Measurements from ENCODE around the gene LRRC37A.
"Not testable (repeated sequence)": the region's sequence is repeated elsewhere in the genome, so short reads cannot be mapped to it uniquely, and the experiment has no call there.

The LRRC37A gene

GRCh38 chr17:46341220-46341619 is 46.3 kb downstream of the LRRC37A start:
- not testable (repeated sequence) for H3K27ac ChIP-seq

GRCh38 chr17:46342131-46342530 is 47.2 kb downstream of the LRRC37A start:
- H3K27ac ChIP-seq: not testable (repeated sequence)

DNA sequence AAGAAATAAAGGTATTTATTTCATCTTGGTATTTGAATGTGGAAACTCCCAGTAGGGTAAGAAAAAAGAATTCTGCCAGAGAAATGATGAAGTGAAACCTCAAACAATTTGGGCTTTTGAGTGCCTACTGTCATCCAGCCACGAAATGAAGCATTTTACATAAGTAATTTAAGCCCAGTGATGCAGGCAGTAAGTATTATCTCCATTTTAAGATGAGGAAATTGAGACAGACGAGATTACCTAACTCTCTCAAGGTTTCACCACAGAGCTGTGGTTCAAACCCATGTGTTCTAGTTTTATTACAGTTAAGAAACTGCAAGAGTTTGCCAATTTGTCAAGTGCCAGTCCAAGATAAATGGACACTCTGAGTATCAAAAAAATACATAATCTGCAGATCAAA is 53.4 kb downstream of the LRRC37A start:
- not testable (repeated sequence) for H3K27ac ChIP-seq

- not testable (repeated sequence) for H3K27ac ChIP-seq
These were observed 54.1 kb downstream of the LRRC37A start for GRCh38 chr17:46349060-46349459.

DNA sequence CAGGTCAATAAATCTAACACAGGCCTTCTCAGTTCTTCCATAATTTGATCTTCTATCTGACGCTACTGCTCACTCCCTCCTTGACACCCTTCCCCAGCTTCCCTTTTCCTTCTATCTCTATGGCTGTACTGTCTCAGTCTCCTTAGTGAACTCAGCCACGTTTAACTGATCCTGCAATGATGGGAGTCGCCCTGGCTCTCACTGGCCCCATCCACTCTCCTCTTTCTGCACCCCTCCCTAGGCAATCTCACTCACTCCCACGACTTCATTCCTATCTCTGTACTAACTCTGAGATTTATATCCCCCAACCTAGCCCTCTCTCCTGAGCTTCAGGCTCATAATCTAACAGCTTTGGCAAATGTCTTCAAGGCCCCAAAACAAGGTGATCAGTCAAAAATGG is 58.9 kb downstream of the LRRC37A start:
- not testable (repeated sequence) for H3K27ac ChIP-seq

GRCh38 chr17:46361145-46361735 is 66.3 kb downstream of the LRRC37A start:
- not testable (repeated sequence) for H3K27ac ChIP-seq

DNA sequence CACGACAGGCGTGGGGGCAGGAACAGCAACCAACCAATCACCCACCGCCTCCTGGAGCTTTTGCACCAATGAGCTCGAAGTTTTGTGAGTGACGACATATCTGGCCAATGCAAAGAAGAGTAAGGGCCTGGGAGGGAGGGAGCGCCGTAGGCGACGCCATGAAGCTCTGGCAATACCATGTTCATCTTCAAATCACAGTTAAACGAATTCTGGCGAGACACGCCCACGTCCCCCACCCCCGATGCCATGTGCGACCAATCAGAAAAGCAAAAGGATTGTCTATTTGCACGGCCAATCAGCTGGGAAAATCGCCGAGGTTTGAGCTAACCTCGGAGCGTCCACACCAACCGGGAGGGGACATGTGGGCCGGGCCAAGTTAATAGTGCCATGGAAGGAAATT is 66.8 kb downstream of the LRRC37A start, which contains the start of gene ARL17B:
Gene ARL17B, minus strand, starts transcription at position 12 of the 400 bp plus-strand sequence. CDS start 3,369 bp downstream, outside the sequence.
- H3K27ac ChIP-seq: not testable (repeated sequence)

DNA sequence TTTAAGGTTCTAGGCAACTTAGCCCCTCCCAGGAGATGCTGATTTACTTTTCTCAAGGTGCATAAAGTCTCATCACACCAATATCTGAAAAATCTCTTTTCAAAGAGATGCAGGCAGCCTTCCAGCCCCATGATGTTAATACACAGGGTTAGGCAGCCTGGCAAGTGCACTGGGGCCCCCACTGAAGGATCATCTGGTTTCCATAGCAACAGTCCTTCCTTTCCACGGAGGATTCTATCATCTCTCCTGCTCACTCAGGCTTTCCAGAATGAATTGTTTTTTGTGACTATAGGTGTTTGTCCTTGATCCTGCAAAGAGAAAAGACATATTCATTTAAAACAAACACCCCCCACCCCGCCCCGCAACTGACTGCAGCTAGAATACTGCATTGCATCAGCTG is 72.6 kb downstream of the LRRC37A start:
- H3K27ac ChIP-seq: not testable (repeated sequence)

GRCh38 chr17:46372236-46373229 is 77.6 kb downstream of the LRRC37A start:
- H3K27ac ChIP-seq: not testable (repeated sequence)

DNA sequence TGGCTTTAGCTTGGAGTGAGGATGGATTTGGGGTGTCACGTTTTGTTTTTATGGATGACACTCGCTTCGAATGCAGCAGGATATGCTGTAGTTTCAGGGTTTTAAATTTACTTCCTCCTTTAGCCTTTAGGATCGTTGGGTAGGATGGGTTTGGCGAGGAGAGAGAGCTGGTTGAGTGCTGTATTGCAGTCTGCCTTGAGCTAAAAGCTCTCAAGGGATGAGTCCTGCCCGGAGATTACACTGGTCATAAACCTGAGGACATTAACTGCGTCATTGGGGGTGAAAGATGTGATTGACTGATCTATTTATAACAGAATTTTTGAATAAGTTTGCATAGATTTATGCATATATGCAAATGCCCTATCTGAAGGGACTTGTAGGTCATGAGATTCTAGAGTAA is 78.5 kb downstream of the LRRC37A start:
- H3K27ac ChIP-seq: not testable (repeated sequence)

DNA sequence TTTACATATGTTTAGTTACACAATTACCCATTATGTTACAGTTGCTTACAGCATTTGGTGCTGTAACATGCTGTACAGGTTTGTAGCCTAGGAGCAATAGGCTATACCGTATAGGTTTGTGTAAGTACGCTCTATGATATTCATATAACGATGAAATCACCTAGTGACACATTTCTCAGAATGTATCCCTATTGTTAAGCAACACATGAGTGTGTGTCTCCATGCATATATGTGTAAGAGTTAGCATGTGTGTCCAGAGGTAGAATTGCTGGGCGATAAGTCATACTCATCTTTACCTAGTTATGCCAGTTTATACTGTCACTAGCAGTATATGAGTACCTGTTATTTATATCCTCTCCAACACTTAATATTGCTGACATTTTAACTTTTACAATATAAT is 88.2 kb downstream of the LRRC37A start:
- not testable (repeated sequence) for H3K27ac ChIP-seq

DNA sequence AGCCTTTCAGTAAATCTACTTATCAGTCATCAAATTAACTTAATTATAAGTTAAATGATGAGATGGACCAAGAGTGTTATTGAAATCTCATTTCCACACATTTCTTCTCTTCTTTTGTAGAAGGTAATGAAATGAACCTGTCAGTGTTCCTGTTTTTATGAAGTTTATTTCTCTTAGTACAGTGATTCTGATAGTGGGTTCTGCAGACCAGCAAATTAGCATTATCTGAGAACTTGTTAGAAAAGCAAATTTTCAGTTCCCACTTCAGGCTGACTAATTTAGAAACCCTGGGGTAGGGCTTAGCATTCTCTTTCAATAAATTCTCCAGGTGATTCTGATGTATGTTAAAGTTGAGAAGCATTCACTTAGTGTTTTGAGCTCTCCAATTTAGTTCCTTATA is 90.6 kb downstream of the LRRC37A start:
- H3K27ac ChIP-seq: not testable (repeated sequence)
